ENCODE data around the gene TRIO.

DNA sequence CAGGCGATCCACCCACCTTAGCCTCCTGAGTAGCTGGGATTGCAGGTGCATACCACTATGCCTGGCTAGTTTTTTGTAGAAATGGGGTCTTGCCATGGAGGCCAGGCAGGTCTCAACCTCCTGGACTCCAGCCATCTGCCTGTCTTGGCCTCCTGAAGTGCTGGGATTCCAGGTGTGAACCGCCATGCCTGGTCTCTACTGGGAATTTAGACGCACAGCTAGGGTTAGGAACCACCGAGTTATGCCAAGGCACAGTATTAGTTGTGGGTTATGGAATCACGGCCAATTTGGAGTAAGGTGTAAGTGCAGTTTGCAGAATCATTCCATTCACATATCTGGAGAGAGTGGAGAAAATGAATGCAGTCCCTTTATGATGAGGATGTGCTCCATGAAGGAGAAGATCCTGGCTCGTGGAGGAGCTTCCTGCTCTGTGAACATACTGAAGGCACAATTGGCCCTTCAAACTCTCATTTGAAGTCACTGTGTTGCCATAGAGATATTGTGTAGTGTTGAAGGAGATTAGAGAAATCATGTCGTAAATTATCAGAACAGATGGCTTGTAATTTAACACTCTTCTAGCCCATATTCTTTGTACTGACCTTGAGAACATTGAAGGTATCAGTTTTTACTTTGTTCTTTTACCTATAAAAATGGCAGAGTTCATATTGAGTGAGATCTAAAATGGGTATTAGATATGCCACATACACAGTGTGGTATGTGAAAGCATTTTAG, 18.8 kb downstream of the TRIO start:
- TF ChIP-seq, protein P1, sequence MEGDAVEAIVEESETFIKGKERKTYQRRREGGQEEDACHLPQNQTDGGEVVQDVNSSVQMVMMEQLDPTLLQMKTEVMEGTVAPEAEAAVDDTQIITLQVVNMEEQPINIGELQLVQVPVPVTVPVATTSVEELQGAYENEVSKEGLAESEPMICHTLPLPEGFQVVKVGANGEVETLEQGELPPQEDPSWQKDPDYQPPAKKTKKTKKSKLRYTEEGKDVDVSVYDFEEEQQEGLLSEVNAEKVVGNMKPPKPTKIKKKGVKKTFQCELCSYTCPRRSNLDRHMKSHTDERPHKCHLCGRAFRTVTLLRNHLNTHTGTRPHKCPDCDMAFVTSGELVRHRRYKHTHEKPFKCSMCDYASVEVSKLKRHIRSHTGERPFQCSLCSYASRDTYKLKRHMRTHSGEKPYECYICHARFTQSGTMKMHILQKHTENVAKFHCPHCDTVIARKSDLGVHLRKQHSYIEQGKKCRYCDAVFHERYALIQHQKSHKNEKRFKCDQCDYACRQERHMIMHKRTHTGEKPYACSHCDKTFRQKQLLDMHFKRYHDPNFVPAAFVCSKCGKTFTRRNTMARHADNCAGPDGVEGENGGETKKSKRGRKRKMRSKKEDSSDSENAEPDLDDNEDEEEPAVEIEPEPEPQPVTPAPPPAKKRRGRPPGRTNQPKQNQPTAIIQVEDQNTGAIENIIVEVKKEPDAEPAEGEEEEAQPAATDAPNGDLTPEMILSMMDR (IDR thresholded peaks at IDR 0.05), result no peak
- no peak for TF ChIP-seq POLR2A (IDR thresholded peaks at IDR 0.05)
